HUDEP-2 (cell line): ENCODE results near the gene KCNJ18.
"Not testable (repeated sequence)": the region's sequence is repeated elsewhere in the genome, so short reads cannot be mapped to it uniquely, and the experiment has no call there.

ENCODE experiments used
- DNase-seq, 76 experiments: peaks; one replicate each; lab custom pipeline; 2025; ENCODE audit not compliant: unreplicated experiment in 76 of 76; lab: John Stamatoyannopoulos, UW

The KCNJ18 gene

GRCh38 chr17:21702029-21702428, 9.7 kb downstream of the KCNJ18 start:
- DNase-seq = not testable (repeated sequence)

GRCh38 chr17:21702521-21702920, 10.2 kb downstream of the KCNJ18 start:
- not testable (repeated sequence) for DNase-seq

- not testable (repeated sequence) for DNase-seq
Observed at GRCh38 chr17:21702940-21703640, 10.8 kb downstream of the KCNJ18 start.

- not testable (repeated sequence) for DNase-seq
Observed at GRCh38 chr17:21703891-21704872, 11.9 kb downstream of the KCNJ18 start.

- DNase-seq = no peak
Observed at GRCh38 chr17:21705021-21705601, 12.8 kb downstream of the KCNJ18 start.

GRCh38 chr17:21705746-21706145, 13.4 kb downstream of the KCNJ18 start:
- not testable (repeated sequence) for DNase-seq

- not testable (repeated sequence) for DNase-seq
Observed at GRCh38 chr17:21706546-21706945, 14.2 kb downstream of the KCNJ18 start.

- not testable (repeated sequence) for DNase-seq
Observed at GRCh38 chr17:21707131-21707530, 14.8 kb downstream of the KCNJ18 start.

GRCh38 chr17:21707711-21708611, 15.6 kb downstream of the KCNJ18 start:
- DNase-seq = not testable (repeated sequence)

- not testable (repeated sequence) for DNase-seq
Observed at GRCh38 chr17:21708612-21709535, 16.6 kb downstream of the KCNJ18 start.

GRCh38 chr17:21709994-21710393, 17.7 kb downstream of the KCNJ18 start:
- not testable (repeated sequence) for DNase-seq

GRCh38 chr17:21710486-21710885, 18.2 kb downstream of the KCNJ18 start:
- not testable (repeated sequence) for DNase-seq

- no peak for DNase-seq
Observed at GRCh38 chr17:21711182-21711581, 18.9 kb downstream of the KCNJ18 start.

GRCh38 chr17:21713020-21713419, 20.7 kb downstream of the KCNJ18 start:
- not testable (repeated sequence) for DNase-seq

GRCh38 chr17:21713631-21714030, 21.3 kb downstream of the KCNJ18 start:
- DNase-seq = not testable (repeated sequence)

GRCh38 chr17:21714676-21715075, 22.4 kb downstream of the KCNJ18 start:
- not testable (repeated sequence) for DNase-seq

GRCh38 chr17:21715877-21716276, 23.6 kb downstream of the KCNJ18 start:
- not testable (repeated sequence) for DNase-seq

GRCh38 chr17:21718971-21719370, 26.6 kb downstream of the KCNJ18 start:
- not testable (repeated sequence) for DNase-seq
